Renal cortex interstitium (tissue), 11 donors: ENCODE data around the gene PRPF40B. TPM values are rescaled to one million over a fixed set of nuclear protein-coding genes. Genes with fewer than 3 reads are reported as not detected.

ENCODE experiments used
- DNase-seq, 11 donors: peaks; one replicate each; pipeline ENCODE4 v3.0.0-alpha.2; 2013; ENCODE audit warnings: low read depth in 9 of 11, low spot score in 4 of 11; ENCODE audit errors: extremely low read depth in 1 of 11
- polyA plus RNA-seq, 3 donors: library from polyadenylated mRNA; unstranded; fragments of 120-200 nt; gene quantifications; one replicate each; pipeline ENCODE4 v1.2.1, GENCODE V29; 2013; ENCODE audit not compliant: insufficient read length in 3 of 3

PRPF40B gene
- polyA plus RNA-seq, 3 donors: 23.4 to 37.5 (median 27.1) TPM

- DNase-seq: no peak
Observed at GRCh38 chr12:49649445-49649844, 26.1 kb downstream of the PRPF40B start.

DNA sequence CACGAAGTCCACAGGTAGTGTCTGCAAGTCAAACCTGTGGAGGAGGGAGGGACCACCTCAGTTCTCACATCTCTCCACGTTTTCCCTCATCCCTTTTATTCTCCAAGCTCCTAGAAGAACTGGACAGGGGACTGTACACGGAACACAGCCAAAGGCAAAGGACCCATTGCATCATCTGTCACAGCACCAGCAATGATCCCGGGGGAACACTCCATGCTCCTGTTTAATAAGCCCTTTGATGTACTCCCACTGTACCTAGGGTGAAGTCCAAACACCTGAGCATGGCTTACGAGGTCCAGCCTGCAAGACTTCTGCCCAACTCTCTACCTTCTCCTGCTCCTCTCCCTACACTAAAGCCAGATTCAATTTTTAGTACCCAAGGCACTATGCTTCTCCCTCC, 26.5 kb downstream of the PRPF40B start:
- DNase-seq: no peak

DNA sequence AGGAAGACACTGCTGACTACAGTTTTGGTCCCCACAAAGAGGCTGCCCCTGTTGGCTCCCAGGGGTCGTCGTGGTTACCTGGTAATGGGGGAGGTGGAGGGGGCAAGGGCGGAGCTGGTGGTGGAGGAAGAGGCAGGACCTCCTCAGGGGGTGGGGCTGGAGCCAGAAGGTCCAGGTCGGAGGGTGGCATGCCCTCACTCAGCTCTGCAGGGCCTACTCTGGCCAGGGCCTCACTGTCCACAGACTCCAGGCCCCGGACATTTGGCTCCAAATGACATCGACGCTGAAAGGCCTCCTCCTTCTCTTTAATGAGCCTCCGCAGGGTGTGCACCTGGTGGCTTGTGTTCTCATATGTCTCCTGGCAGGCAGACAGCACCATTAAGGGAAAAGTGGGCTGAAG, 28.5 kb downstream of the PRPF40B start:
- no peak for DNase-seq

- DNase-seq: no peak
Observed at GRCh38 chr12:49652921-49653520, 29.7 kb downstream of the PRPF40B start.

DNA sequence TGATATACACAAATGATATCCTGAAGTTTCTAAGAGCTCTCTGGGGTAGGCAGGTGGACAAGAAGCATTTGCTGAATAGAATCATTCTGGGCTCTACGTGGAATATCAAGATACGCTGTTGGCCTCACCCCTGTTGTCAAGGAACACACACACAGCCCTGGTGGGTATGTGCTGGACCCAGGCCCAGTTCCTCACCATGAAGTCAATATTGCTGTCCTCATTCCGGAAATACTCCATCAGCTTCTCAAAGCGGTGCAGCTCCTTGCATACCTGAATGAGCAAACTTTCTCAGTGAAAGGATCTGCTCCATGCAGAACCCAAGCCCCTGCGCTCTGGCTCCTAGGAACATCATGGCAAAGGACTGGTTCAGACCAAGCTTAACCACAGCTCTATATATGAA, 31.4 kb downstream of the PRPF40B start:
- DNase-seq: no peak

DNA sequence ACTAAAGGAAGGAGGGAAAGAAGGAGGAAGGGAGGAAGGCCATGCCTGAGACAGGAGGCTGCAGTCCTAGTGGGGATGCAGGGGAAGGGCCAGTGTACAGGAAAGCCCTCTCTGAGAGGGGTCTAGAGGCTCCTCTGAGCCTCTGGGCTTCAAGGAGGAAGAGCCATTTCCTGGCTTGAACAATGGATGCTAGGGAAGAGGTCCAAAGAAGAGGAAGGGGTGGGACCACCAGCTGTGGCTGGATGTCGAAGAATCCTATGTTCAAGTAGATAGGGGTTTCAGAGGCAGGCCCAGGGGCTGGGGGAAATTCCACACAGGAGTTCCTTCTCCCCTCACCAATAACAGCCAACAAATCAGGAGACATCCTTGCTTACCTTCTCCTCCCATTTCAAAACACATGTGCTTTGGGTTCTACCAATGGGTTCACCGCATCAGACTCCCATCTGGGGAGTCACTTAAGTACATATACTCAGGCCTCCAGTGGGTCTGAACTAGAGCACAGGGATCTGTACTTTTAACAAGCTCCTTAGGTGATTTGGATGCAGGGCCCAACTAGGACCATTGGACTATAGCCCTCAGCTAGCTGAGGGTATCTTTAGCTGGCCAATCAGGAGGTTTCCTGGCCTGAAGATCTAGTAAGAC, 32.4 kb downstream of the PRPF40B start:
- no peak for DNase-seq

DNA sequence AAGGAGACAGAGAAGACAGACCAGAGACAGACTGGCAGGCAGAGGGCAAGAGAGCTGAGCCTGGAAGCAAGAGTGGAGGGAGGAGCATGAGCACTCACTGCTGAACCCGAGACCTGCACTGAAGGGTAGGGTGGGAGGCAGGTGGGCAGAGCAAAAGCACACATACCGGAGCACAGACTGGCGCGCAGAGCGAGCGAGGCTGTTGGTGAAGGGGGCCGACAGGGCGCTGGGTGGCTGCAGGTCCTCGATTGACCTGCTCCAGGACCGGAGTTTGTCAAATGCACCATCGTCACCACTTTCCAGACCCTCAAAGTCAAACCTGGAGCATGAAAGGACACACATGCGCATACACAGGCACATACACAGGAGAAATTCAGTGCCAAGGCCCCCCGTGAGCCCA, 34.9 kb downstream of the PRPF40B start:
- DNase-seq: no peak

- no peak for DNase-seq
Observed at GRCh38 chr12:49659753-49660152, 36.4 kb downstream of the PRPF40B start.

DNA sequence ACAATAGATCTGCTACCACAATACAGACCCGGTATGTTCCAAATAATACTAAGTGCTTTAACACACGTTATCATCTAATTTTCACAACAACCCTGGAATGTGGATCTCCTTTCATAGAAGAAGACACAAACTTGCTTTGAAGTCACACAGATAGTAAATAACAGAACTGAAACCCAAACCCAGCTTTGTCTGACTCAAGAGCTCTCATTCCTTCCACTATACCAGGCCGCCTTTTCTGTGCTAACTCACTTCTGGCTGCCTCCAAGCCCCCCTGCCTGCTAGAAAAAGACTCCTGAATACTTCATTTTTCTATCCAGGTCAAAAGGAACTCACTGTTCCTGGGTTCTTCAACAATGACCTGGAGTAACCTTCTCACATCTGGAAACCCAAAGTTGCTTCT, 37.8 kb downstream of the PRPF40B start:
- DNase-seq: no peak

DNA sequence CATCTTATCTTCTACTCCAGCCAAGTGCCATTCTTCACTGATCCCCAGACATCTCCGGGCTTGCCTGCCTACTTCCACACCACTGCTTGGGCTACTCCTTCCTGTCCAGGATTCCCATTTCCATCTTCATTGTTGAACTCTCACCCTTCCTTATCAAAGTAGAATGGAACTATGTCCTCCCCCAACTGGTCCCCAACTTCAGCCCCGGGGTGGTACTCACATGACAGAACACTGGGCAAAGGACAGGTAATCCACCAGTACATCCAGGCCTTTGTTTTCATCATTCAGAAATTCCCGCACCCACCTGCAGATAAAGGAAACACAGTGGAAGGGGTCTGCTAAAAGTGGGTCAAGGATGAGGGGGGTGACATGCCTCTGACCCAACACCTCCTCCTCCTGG, 38.4 kb downstream of the PRPF40B start:
- no peak for DNase-seq

DNA sequence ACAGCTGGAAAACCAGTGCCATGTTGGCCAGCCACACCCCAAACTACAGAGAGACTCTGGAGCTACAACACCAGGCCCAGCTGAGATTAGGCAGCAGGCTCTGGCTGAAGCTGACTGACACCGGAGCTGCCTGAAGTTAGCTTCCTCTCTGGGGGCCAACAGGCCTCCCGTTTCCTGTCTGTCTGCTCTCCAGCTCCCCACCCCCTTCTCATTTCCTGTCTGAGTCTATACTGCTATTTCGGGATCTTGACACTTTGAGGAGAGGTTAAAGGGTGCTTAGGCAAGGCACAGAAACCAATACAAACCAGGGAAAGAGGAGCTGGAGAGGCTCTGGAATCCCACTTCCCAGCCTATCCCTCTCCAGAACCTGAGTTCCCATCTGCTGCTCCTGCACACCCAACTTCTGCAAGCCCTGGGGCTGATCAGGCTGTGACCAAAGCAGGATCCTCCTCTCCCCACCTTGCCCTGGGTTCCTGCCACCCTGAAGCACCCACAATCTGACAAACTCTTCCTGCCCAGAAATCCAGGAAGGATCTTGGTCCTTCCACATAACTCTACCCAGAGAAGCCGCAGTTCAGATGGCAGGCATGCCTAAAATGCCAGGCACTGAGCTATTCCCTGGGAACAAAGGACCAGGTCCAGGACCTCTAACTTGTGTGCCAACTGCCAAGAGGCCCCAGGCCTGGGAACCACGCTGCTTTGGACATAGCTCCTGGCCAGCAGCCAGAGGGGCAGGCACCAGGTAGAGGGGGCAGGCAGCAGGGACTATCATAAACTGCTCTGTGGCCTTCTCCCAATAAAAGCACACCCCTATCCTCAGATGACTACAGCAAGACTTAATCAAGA, 39.9 kb downstream of the PRPF40B start:
- DNase-seq: peak; percentile 59 to 88 (median 77)

- DNase-seq: no peak
Observed at GRCh38 chr12:49664167-49664566, 40.8 kb downstream of the PRPF40B start.

DNA sequence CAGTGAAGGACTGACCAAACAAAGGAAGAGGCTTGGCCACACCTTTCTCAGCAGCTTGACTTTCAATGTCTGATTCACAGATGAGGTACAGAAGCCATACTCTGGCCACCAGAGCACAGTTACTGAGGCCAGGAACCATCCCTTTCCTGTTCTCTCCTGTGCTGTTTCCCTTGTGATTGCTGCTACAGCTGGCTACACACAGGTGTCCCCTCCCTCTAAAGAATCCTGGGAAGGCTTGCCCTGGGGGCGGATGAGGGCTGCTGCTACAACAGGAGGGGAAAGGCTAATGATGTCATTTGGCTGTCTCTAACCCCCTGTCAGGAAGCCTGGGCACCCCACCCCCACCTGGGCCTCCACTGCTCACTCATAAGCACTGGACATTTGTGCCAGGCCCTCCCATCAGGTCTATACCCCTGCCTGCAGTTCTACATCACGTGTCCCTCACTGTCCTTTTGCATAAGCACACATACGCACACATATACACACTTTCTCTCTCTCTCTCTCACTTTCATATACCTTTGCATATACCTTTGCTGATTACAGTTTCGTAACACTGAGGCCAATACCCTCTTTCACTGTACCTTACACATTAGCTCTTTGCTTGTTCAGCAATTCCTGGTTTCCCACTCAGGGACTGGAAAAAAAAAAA, 41.4 kb downstream of the PRPF40B start:
- DNase-seq: no peak

DNA sequence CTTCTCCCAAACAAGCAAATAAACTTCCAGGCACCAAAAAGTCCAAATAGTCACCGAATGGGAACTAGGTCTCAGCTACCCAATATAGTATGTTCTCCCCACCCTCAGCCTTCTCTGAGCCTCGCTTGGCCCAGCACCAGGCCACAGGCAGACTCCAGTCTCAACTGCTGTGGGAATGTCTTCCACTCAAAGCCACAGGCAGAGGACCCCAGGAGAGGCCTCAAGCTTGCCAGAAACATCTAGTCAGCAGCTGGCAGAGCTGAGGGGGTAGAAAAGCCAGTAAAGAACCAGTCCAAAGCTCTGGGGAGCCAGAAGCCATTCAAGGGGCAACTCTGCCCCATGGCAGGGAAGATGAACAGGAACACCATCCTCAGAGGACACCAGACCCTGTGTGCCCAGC, 42.0 kb downstream of the PRPF40B start:
- no peak for DNase-seq

GRCh38 chr12:49666176-49666575, 42.8 kb downstream of the PRPF40B start:
- no peak for DNase-seq

DNA sequence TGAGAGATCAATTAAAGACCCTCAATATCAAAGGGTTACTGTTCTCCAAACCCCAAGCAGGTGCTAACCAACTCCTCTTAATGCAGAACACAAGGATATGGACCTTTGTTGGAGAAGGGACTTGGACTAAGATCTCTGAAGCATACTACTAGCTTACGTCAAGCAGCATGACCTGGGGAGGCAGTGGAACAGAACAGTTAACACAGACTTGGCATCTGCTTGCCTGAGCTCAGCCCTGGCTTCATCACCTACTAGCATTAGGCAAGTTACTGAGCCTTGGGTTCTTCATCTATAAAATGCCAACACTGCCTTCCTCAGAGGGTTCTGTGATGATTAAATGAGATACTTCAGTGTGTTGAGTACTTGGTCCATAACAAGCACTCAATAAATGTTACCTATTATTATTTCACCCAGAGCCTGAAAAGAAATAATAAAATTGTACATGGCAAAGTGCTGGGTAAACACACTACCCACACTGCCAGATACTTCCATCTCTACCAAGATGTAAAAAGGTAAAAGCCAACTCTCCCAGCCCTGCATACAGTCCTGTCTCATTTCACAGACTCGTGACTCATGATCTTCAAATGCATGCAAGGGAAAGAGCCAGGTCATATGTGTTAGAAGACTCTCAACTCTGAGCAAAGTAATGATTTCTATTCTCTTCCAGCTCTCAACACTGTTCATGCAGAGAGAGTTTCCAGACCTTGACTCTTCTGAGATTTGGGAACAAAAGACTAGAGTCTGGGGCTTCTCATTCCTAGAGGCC, 44.1 kb downstream of the PRPF40B start:
- DNase-seq: no peak

GRCh38 chr12:49669796-49670195, 46.4 kb downstream of the PRPF40B start:
- no peak for DNase-seq

DNA sequence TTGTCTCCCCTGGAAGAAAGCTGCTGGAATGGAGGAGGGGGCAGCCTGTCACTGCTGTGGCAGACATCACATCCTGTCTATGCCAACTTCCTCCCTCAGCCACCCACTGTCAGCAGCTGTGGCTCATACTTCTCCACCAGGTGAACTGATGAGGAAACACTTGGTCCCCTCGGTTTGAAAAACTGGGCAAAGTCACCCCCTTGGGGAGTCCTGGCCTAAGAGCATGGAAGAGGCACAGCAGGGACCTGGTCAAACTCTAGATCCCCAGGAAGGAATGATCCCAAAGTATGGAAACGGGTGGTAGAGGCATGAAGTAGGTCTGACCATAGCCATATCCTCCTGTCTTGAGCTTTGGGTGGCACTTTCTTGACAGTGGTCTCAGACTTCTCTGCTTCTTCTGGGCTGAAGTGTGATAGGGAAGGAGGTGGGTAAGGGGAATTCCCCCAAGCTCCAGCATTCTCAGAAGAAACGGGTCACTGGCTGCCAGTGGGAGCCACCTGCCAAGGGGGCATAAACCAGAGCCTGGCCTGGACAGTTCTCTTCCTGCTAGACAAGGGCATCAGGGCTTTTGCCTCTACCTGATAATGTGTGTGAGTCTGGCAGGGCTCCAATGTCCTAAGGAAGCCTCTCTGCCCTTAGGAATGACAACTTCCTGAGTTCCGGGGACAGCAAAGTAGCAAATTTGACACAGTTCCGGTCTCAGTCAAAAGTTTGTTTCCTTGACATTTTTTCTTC, 47.8 kb downstream of the PRPF40B start:
- DNase-seq: no peak
